C4-2B (cell line): ENCODE data around the gene SLC25A25.

Source experiments
- H3K27ac ChIP-seq: fragments of 450-650 bp; 2 replicates; pipeline ENCODE4 v1.5.1; 2017
- CTCF ChIP-seq: fragments of 450-650 bp; conservative IDR thresholded peaks from 2 replicates; pipeline ENCODE4 v1.5.1; 2017; ENCODE audit warnings: mild to moderate bottlenecking
- ZFX ChIP-seq: fragments of 450-650 bp; IDR thresholded peaks from 2 replicates; pipeline ENCODE4 v1.6.1; 2017

The SLC25A25 gene

GRCh38 chr9:128118472-128118857 is 50.4 kb downstream of the SLC25A25 start:
- no peak overlapping the region for H3K27ac ChIP-seq

GRCh38 chr9:128118971-128119665 is 51.1 kb downstream of the SLC25A25 start:
- no peak overlapping the region for H3K27ac ChIP-seq
- TF ChIP-seq ZFX: no peak
- TF ChIP-seq CTCF: no peak

More at GRCh38 chr9:128118472-128118857, 50.4 kb downstream of the SLC25A25 start:
- TF ChIP-seq CTCF (no peak), ZFX (no peak)

GRCh38 chr9:128120061-128120740 is 52.2 kb downstream of the SLC25A25 start:
- H3K27ac ChIP-seq: no peak overlapping the region
- TF ChIP-seq CTCF (no peak), ZFX (no peak)

- no peak for TF ChIP-seq CTCF
- TF ChIP-seq ZFX: no peak
- H3K27ac ChIP-seq: no peak overlapping the region
These were observed 52.9 kb downstream of the SLC25A25 start for GRCh38 chr9:128120741-128121465.

GRCh38 chr9:128121466-128121810 is 53.4 kb downstream of the SLC25A25 start:
- no peak for TF ChIP-seq CTCF
- TF ChIP-seq ZFX: no peak
- no peak overlapping the region for H3K27ac ChIP-seq

- no peak overlapping the region for H3K27ac ChIP-seq
- TF ChIP-seq CTCF: no peak
- TF ChIP-seq ZFX: no peak
These were observed 54.1 kb downstream of the SLC25A25 start for GRCh38 chr9:128121924-128122808.
